Fibroblast of peridontal ligament (primary cell): ENCODE results near the gene RNF19B.
"Not testable (repeated sequence)": the region's sequence is repeated elsewhere in the genome, so short reads cannot be mapped to it uniquely, and the experiment has no call there.

Experiments
- DNase-seq: peaks from one replicate; pipeline ENCODE4 v3.0.0-alpha.2; 2010; ENCODE audit errors: extremely low read depth

RNF19B gene

DNA sequence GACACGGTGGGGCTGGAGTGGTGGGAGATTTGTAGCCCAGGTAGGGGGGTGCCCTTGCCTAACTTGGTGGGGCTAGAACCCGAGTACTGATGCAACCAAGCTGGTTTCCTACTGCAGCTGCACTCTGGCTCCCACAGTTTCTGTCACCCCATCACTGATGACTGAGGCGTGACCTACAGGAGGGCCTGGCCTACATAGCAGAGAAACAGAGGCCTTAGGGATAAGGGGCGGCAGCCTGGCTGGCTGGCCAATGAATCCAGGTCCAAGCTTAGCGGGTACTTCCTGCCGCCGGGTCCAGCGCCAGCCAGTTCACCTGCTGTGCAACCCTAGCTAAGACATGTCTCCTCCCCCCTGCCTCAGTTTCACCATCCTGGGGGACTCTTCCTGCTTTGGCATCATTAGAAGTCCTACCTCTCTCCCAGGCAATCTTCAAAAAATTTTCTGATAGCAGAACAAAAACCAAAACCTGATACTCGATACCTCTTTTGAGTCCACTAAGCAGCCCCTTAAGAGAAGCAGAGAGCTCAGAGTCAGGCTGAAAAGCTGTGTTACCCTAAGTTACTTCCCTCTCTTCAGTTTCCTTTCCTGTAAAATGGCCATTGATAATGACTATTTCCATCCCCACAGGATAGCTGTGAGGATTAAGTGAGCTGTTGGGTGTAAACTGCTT, 27.3 kb upstream of the RNF19B start:
- no peak for DNase-seq

DNA sequence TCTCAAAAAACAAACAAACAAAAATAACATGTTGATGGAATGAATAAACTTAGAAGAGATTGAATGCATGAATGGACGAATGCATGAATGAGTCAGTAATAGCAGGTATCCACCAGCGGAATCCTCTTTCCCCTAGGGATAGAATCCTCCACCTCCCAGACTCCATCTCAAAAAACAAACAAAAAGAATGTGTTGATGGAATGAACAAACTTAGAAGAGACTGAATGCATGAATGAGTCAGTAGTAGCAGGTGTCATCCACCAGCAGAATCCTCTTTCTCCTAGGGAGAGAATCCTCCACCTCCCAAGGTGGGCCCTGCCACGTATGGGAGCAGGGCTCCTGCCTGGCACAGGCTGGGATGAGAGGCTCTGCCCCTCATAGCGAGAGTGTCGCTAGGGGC, 26.8 kb upstream of the RNF19B start:
- no peak for DNase-seq

DNA sequence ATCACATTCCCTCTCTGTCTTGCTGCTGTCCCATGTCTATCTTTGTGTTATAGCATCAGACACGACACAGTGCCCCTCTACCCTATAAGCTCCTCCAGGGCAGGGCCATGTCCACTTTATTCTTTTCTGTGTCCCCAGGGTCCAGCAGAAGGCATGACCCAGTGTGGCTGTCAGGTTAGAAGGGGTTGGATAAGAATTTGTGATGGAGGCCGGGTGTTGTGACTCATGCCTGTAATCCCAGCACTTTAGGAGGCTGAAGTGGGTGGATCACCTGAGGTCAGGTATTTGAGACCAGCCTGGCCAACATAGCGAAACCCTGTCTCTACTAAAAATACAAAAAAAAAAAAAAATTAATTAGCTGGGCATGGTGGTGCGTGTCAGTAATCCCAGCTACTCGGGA, 26.3 kb upstream of the RNF19B start:
- no peak for DNase-seq

DNA sequence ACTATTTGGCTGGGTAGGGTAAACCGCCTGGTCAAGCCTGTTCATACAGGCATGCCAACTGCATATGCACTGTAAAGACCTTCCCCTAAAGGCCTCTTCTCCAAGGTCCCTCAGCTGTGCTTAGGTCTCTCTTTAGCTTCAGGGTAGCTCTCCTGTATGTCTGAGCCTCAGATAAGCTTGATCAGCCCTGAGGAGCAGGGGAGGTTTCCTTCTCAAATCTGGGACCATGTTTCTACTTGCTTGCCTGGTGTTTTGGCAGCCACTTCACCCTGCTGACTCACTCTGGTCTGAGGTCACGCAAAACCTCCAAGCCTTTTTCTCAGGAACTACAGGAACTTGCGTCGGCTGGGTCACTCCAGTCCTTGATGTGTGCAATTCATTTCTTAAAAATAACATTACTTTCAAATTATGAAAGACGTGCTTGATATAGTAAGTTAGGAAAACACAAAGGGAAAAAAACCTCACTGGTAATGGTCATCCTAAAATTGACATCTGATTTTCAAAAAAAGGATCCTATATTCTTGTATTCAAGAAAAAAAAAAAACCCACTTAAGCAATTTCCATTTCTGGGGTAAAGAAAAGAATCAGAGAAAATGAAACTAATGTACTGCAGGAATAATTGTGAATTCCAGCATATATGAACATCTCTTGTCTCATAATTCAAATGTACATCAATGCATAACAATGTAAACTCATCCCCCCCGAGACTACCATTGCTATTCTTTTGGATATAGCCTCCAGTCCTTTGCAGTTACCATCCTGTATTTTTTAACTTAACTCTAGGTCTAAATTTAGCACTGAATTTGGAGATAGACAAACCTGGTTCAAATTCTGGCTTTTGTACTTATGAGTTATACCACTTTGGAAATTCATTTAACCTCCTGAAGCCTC, 24.8 kb upstream of the RNF19B start:
- peak; percentile 98 for DNase-seq

DNA sequence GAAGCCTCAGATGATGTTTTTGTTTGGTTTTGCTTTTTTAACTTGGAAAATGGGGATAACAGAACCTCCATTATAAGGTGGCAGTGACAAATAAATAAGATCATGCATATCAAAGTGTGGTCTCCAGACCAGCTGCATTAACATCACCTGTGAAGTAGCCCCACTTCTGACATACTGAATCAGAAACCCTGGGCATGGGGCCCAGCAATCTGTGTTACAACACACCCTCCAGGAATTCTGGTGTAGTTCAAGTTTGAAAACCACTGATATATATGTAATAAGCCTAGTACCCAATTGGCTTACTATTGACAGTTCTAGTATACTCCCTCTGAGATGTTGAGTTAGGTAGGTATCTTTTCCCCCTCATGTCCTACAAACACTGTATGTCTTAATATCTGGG, 24.1 kb upstream of the RNF19B start:
- peak; percentile 87 for DNase-seq

DNA sequence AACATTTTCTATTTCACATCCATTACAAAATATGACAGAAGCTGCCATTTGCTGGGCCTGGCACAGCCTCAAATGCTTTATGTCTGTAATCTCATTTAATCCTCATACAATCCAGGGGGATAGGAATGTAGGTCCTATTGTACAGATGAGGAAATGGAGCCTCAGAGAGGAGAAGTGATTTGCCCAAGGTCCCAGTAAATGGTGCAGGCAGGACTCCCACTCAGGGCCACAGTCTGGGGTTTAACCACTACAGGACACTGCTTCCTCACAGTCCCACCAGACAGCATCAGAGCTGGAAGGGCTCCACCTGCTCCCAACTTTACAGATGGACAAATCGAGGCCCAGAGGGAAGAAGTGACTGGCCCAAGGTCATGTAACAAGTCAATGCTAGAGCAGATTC, 20.6 kb upstream of the RNF19B start:
- no peak for DNase-seq

DNA sequence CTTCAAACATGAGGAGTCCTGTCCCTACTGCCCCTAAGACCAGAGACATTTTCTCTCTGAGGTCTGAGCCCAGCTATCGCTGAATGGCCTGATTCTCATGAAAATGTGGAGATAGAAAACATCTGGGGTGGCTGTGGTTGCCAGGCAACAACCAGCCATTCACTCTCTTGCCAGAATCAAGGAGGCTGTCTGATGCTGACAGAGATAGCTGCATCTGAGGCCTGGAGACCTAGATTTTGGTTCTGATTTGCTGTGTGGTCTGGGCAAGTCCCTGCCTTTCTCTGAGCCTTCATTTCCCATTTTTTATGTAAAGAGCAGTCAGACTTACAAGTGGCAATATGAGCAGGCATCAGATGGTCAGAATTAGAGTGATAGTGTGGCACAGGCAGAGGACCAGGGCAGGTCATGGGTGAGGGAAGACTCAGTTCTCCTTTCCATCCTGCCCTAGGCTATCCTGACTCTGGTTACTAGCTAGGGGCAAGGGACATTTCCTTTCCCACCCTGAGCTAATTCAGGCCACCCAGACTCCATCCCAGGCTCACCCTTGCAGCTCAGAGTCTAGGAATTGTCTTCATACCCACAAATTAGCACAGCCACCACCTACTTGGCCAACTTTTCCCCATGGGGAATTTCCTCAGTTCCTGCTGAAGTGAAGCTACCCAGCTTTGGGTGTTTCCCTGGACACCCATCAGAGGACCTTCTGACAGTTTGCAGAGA, 20.0 kb upstream of the RNF19B start:
- DNase-seq, result peak; percentile 81

DNA sequence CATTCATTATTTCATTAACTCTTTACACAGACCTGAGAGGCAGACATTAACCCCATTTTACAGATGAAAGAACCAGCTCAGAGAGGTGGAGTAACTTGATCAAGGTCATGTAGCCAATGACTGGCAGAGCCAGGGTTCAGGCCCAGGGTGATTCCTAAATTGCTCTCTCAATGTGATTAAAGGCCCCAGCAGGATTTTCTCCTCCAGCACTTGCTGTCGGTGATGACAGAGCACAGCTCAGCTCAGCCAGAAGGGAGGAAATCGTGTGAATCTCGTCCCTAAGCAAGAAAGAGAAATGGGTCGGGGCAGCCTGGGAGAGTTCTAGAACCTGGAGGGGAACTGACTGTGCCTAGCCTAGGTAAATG, 19.5 kb upstream of the RNF19B start:
- DNase-seq, result no peak

DNA sequence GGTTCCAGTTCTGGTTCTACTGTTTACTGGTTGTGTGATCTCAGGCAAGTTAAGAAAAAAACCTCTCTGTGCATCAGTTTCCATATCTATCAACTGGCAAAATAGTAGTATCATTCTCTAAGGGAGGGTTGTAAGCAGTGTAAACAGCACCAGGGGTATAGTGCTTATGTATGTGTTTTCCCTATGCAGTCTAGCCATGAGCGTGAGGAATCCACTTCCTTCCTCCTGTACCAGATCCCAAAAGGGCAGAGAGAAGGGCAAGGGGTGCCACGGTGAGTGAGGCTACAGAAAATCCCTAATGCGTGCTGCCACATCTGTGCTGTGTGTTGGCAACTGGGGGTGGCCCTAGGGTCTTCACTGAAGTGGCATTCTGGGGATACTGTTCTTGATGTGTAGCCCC, 18.4 kb upstream of the RNF19B start:
- no peak for DNase-seq

DNA sequence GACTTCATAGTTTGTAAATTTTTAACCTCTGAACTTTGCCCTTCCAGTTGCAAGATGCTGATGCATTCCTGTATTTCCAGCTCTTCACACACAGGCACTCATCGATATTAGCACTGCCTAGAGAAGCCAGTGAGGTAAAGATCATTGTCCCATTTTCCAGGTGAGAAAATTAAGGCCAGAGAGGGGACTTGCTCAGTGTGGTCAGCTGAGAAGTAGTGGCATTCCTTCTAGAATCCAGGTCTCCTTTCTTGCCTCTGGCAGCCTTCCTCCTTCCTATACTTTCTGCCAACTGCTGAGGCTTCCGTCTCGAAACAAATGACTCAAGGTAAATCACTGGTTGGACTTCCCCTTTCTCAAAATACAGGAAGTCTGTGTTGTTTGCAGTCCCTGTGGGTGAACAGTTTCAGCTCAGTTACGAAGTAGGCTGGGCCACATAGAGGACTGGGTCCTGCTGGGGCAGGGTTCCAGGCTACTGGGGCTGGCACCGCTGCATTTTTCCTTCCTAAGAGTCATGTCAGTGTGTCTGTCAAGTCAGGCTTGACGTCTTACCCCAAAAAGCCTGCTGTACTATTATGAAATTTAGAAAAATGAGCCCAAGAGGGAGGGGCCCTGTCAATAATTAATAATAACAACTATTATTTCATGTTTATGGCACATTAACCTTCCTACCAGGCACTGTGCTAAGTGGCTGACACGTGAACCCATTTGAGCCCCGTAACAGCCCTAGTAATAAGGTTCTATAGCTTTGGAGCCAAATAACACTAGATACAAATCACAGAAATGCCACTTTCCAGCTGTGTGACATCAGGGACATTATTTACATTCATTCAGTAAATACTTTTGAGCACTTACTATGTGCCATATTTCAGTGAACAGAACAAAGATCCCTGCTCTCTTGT, 16.6 kb upstream of the RNF19B start:
- peak; percentile 70 for DNase-seq

DNA sequence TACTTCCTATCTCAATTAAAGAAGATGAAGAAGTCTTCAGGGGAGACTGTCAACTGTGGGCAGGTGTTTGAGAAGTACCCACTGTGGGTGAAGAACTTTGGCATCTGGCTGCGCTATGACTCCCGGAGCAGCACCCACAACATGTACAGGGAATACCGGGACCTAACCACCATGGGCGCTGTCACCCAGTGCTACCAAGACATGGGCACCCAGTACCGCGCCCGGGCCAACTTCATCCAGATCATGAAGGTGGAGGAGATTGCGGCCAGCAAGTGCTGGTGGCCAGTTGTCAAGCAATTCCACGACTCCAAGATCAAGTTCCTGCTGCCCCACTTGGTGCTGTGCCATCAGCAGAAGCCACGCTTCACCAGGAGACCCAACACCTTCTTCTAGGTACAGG, 15.5 kb upstream of the RNF19B start:
- DNase-seq, result no peak

DNA sequence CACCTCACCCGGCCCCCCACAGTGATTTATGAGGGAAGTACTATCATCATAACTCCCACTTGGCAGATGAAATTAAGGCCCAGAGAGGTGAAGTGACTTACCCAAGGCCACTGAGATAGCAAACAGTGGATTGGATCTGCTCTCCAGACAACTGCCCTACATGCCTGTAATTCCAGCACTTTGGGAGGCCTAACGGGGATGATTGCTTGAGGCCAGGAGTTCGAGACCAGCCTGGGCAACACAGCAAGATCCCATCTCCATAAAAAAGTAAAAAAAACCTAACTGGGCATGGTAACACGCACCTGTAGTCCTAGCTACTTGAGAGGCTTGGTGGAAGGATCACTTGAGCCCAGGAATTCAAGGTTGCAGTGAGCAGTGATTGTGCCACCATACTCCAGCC, 14.2 kb upstream of the RNF19B start:
- no peak for DNase-seq

DNA sequence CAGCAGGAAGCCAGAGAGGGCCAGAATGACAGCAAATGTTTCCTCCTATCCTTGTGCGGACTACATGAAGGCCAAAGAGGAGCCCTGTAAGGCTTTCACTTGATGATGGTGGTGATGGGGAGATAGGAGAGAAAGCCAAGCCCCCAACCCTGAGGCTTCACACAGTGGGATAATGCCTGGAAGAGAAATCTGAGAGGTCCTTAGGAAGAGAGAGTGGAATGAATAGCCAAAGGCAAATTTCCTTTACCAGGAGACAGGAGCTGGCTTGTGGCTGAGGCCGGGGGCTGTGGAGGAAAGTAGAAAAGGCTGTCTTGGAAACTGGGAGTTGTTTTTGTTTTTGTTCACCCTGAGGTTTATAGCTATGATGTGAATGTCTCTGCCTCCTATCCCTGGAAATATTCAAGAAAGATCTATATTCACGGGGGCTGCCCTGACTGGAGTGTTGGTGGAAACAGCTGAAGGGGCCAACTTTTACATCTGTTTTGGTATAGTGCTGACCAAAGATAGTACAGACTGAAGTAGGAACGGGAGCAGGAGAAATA, 13.0 kb upstream of the RNF19B start:
- no peak for DNase-seq

DNA sequence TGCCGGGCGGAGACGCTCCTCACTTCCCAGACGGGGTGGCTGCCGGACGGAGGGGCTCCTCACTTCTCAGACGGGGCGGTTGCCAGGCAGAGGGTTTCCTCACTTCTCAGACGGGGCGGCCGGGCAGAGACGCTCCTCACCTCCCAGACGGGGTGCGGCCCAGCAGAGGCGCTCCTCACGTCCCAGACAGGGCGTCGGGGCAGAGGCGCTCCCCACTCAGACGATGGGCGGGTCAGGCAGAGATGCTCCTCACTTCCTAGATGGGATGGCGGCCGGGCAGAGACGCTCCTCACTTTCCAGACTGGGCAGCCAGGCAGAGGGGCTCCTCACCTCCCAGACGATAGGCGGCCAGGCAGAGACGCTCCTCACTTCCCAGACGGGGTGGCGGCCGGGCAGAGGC, 10.4 kb upstream of the RNF19B start:
- not testable (repeated sequence) for DNase-seq

DNA sequence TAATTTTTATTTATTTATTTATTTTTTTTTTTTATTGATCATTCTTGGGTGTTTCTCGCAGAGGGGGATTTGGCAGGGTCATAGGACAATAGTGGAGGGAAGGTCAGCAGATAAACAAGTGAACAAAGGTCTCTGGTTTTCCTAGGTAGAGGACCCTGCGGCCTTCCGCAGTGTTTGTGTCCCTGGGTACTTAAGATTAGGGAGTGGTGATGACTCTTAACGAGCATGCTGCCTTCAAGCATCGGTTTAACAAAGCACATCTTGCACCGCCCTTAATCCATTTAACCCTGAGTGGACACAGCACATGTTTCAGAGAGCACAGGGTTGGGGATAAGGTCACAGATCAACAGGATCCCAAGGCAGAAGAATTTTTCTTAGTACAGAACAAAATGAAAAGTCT, 8.8 kb upstream of the RNF19B start:
- DNase-seq, result not testable (repeated sequence)

DNA sequence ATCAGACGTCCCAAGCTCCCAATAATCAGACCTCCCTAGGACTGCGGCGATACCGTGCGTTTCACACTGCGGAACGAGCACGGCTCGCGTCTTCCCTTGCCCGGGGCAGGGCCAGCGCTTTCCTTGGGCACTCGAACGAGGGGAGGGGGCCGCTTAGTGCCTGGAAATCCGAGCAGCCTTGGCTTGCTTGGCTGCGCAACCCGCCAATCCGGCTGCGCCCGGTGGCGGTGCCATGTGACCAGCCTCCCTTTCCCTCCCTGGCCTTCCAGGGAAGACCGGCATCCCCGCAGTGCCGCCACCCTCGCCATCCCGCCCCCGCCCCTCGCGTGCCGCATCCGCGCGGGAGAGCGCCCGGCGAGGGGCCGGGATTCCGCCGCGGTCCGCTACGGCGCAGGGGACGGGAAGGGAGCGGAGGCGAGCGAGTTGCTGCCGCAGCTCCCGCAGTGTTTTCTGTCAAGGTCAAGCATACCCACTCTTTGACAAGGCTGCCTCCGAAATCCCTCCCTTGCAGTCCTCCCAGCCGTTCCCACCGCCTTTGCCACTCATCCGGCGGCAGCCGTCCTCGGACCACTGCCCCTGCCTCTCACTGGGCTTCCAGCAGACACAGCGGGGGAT, 8.3 kb upstream of the RNF19B start:
- DNase-seq, result peak; percentile 39

DNA sequence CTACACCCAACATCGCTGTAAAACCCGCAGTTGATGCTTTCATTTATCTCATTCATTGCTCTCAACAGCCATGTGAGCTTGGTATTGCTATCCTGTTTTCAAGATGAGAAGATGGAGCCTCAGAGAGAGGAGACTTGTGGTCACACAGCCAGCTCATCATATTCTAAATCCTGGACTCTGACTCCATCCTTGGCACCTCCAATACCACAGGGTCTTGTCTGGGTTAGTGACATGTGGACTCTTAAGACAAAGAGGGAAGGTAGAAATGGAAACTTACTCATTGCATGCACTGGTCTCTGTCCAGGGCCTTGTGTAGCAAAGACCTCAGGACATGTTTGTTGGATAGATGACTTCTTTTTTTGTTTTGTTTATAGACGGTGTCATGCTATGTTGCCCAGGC, 7.0 kb upstream of the RNF19B start:
- DNase-seq, result no peak

DNA sequence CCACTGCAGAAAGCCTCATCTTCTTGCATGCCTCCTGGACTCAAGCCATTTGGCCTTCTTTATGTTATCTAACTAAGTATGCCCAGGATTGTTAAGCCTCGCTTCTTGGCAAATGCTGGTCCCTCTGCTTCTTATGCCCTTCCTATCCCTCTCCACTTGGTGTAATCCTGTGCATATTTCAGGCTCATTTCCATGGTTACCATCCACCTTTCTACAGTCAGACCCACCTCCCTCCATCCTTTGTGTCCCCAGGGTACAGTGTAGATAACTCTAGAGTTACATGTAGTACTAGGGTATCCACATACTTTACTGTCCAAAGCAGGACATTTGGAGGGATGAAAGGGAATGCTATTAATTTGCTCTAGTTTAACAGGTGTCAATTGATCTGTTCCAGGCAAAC, 6.5 kb upstream of the RNF19B start:
- no peak for DNase-seq

DNA sequence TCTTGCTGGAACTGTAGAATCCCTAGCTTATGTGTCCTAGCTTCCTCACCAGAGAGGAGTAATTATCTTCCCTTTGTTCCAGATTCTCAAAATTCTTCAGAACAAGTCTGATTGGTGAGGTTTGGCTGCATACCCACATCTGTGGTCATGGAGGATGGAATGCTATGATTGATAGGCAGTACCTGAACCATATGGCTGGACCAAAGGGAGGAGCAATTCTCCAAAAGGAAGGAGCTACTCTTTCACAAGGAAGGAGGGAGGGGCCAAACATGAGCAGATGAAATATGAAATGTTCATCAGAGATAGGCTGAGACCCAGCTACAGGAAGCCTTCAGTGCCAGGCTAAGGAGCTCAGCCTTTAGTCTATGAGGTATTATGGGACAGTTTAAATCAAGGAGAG, 5.0 kb upstream of the RNF19B start:
- DNase-seq, result peak; percentile 80

DNA sequence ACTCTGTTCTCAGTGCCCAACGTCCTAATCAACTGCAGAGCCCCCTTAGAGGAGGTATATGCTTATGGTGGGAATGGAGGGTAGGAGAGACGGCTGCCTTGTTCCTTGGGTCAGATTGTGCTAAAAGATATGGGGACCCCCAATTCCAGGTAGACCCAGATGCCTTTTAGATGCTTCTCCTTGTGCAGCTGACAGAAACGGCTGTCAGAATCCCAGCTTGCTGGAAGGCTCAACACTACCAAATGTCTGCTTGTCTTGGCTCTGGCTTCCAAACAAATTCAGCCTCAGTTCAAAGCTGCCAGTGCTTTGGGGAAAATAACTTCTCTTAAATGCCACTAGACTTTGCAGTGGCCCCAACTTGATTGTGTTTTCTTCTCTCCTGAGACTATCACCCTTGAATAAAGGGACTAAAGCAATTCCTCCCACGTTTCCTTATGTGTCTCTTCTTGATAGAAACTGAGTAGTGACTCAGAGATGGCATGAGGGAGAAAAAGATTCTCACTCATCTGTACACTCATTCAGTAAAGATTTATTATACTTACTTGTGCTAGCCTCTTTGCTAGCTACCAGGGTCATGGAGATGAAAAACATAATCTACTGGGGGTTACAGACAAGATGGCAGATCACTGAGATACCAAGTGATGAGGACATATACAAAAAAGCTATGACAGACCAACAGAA, 3.4 kb upstream of the RNF19B start:
- DNase-seq, result peak; percentile 49
